Measurements from ENCODE around the gene CDK11A.
A peak's percentile ranks its signal among the peaks of the same experiment; 100 is the strongest.
"Not testable (repeated sequence)": the region's sequence is repeated elsewhere in the genome, so short reads cannot be mapped to it uniquely, and the experiment has no call there.

The CDK11A gene

GRCh38 chr1:1677718-1678580 lies 46.2 kb downstream of the CDK11A start:
- POLR2A ChIA-PET: no interaction called here
- TF ChIP-seq ZNF384 (IDR thresholded peaks at IDR 0.05): no peak
- no peak for DNase-seq (ENCODE audit: extremely low spot score)
- CTCF ChIA-PET: interaction anchor here (1.5 kb wide), 1 partner anchor 12 kb away, joined by 3 read pairs; no protein-coding TSS in a partner anchor

GRCh38 chr1:1676087-1676486 lies 48.1 kb downstream of the CDK11A start:
- CTCF ChIA-PET; DNase-seq (ENCODE audit: extremely low spot score); POLR2A ChIA-PET: not testable (repeated sequence)

GRCh38 chr1:1675218-1675617 lies 48.9 kb downstream of the CDK11A start:
- CTCF ChIA-PET; POLR2A ChIA-PET; DNase-seq (ENCODE audit: extremely low spot score): not testable (repeated sequence)

- DNase-seq (ENCODE audit: extremely low spot score); POLR2A ChIA-PET: not testable (repeated sequence)
Measured at GRCh38 chr1:1674806-1675205, 49.4 kb downstream of the CDK11A start.

GRCh38 chr1:1672181-1672965 lies 51.8 kb downstream of the CDK11A start:
- no peak for TF ChIP-seq L3MBTL2 (conservative IDR thresholded peaks at IDR 0.05)
- DNase-seq (ENCODE audit: extremely low spot score): no peak
- POLR2A ChIA-PET: no interaction called here
- CTCF ChIA-PET: no interaction called here

More at GRCh38 chr1:1674806-1675205, 49.4 kb downstream of the CDK11A start:
- CTCF ChIA-PET: not testable (repeated sequence)

DNA sequence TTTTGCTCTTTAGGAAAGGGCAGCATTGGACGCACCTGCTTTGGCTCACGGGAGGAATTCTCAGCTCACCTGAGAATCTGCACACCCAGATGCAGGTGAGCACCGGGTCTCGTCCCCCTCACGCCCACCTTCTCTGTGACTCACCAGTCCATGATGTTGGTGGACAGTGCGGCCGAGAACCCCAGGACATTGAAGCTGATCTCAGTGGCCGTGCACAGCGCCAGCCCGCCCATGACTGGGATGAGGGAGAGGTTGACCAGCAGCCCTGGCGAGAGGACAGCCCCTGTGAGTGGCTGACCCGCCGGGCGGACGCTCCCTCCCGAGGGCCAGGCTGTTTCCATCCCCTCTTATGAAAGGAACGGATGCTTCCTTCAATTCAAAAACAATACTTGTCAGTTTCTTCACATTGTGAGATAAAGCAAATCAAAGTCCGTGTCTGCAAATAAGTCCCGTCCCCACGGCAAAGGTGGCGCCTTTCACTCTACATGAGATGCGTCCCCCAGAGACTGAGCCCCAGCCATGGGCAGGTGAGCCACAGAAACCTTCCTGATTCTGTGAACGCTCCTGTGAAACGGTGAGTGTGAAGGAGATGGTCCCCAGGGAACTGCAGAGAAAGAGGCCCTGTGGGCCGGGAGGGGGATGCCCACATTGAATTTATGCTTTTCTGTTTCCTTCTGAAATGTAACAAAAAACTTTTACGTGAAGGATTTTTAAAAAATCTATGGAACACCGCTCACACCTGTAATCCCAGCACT lies 52.6 kb downstream of the CDK11A start:
- peak; percentile 2 for DNase-seq (ENCODE audit: extremely low spot score)
- TF ChIP-seq FOXA1 (IDR thresholded peaks at IDR 0.05) (no peak), LEF1 (IDR thresholded peaks at IDR 0.05; ENCODE audit: borderline replicate concordance) (no peak), ELF4 (IDR thresholded peaks at IDR 0.05) (no peak), ZNF384 (IDR thresholded peaks at IDR 0.05) (no peak), BHLHE40 (IDR thresholded peaks at IDR 0.05; ENCODE audit: borderline replicate concordance) (no peak), ARNT (IDR thresholded peaks at IDR 0.05) (no peak), NFRKB (IDR thresholded peaks at IDR 0.05) (no peak), CTBP1 (IDR thresholded peaks at IDR 0.05; ENCODE audit: borderline replicate concordance) (no peak), SP1 (IDR thresholded peaks at IDR 0.05) (no peak), SUZ12 (IDR thresholded peaks at IDR 0.05) (no peak), HDGF (IDR thresholded peaks at IDR 0.05; ENCODE audit: borderline replicate concordance) (no peak), FOXK2 (IDR thresholded peaks at IDR 0.05) (no peak), FOXM1 (IDR thresholded peaks at IDR 0.05; ENCODE audit: borderline replicate concordance) (no peak), L3MBTL2 (conservative IDR thresholded peaks at IDR 0.05) (no peak)
- TF ChIP-seq, protein P1, sequence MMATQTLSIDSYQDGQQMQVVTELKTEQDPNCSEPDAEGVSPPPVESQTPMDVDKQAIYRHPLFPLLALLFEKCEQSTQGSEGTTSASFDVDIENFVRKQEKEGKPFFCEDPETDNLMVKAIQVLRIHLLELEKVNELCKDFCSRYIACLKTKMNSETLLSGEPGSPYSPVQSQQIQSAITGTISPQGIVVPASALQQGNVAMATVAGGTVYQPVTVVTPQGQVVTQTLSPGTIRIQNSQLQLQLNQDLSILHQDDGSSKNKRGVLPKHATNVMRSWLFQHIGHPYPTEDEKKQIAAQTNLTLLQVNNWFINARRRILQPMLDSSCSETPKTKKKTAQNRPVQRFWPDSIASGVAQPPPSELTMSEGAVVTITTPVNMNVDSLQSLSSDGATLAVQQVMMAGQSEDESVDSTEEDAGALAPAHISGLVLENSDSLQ (IDR thresholded peaks at IDR 0.05): no peak
- ChIA-PET CTCF (no interaction called here), POLR2A (no interaction called here)

GRCh38 chr1:1670866-1671265 lies 53.3 kb downstream of the CDK11A start:
- POLR2A ChIA-PET: no interaction called here
- peak; percentile 2 for DNase-seq (ENCODE audit: extremely low spot score)
- CTCF ChIA-PET: no interaction called here
- TF ChIP-seq ELF4 (IDR thresholded peaks at IDR 0.05) (no peak), L3MBTL2 (conservative IDR thresholded peaks at IDR 0.05) (no peak), NFRKB (IDR thresholded peaks at IDR 0.05) (no peak), CTBP1 (IDR thresholded peaks at IDR 0.05; ENCODE audit: borderline replicate concordance) (no peak), FOXK2 (IDR thresholded peaks at IDR 0.05) (no peak), ARNT (IDR thresholded peaks at IDR 0.05) (no peak), FOXM1 (IDR thresholded peaks at IDR 0.05; ENCODE audit: borderline replicate concordance) (no peak), BHLHE40 (IDR thresholded peaks at IDR 0.05; ENCODE audit: borderline replicate concordance) (no peak), SUZ12 (IDR thresholded peaks at IDR 0.05) (no peak), SP1 (IDR thresholded peaks at IDR 0.05) (no peak), FOXA1 (IDR thresholded peaks at IDR 0.05) (no peak)
- TF ChIP-seq, protein P1 (IDR thresholded peaks at IDR 0.05): no peak
